H1 (cell line): ENCODE data around the gene ZNF25. TPM values are rescaled to one million over a fixed set of nuclear protein-coding genes. Genes with fewer than 3 reads are reported as not detected.

Source experiments
- CTCF ChIA-PET: fragments of 300-600 bp; sonication (Branson Sonifier 250); formaldehyde crosslinking; loops from one replicate; lab custom pipeline; 2021; ENCODE audit not compliant: partially characterized antibody; lab: Charles Lee
- POLR2A ChIA-PET: fragments of 300-600 bp; sonication (Branson Sonifier 250); formaldehyde crosslinking; loops from one replicate; lab custom pipeline; 2021; ENCODE audit warnings: inconsistent platforms; ENCODE audit not compliant: partially characterized antibody; lab: Charles Lee
- DNase-seq, 2 experiments: peaks; one replicate each; pipeline versions ENCODE4 v3.0.0 to v3.0.0-alpha.2; 2010 to 2022; ENCODE audit warnings: low spot score in 2 of 2, low read depth in 1 of 2, mixed read lengths in 1 of 2
- FAIRE-seq: peaks from 2 replicates; lab custom pipeline; 2011; peaks lifted over from hg19 to GRCh38; lab: Jason Lieb, UNC
- H2AFZ ChIP-seq: 2 replicates; pipeline ENCODE4 v1.8.1; 2012; ENCODE audit warnings: low read length, inconsistent platforms
- H2AK5ac ChIP-seq: 2 replicates; pipeline ENCODE4 v1.6.1; 2013; ENCODE audit warnings: low read depth, low read length
- H2BK120ac ChIP-seq: replicated peaks from 2 replicates; pipeline ENCODE3; 2013; ENCODE audit warnings: low read depth, low read length, inconsistent platforms
- H2BK12ac ChIP-seq: 2 replicates; pipeline ENCODE4 v1.6.1; 2013; ENCODE audit warnings: low read depth, low read length
- H2BK15ac ChIP-seq: 2 replicates; pipeline ENCODE4 v1.6.1; 2013; ENCODE audit warnings: low read length
- H2BK20ac ChIP-seq: 2 replicates; pipeline ENCODE4 v1.6.1; 2013; ENCODE audit warnings: low read length
- H2BK5ac ChIP-seq: 2 replicates; pipeline ENCODE4 v1.6.1; 2013; ENCODE audit warnings: low read depth, low read length
- H3K14ac ChIP-seq: 2 replicates; pipeline ENCODE4 v1.6.1; 2013; ENCODE audit warnings: inconsistent platforms; ENCODE audit not compliant: insufficient read length
- H3K18ac ChIP-seq: 2 replicates; pipeline ENCODE4 v1.6.1; 2013; ENCODE audit warnings: low read length; ENCODE audit errors: extremely low read depth
- H3K23ac ChIP-seq: 2 replicates; pipeline ENCODE4 v1.6.1; 2013; ENCODE audit warnings: inconsistent platforms; ENCODE audit not compliant: insufficient read length
- H3K23me2 ChIP-seq: 2 replicates; pipeline ENCODE4 v1.6.1; 2013; ENCODE audit warnings: low read depth, low read length
- H3K27ac ChIP-seq: 2 replicates; pipeline ENCODE4 v1.6.1; 2011; ENCODE audit warnings: low read depth, low read length, inconsistent platforms
- H3K27me3 ChIP-seq, 4 experiments: replicated peaks in 1 of 4; 1 replicate in 1 of 4; 2 replicates in 3 of 4; pipeline versions ENCODE4 v1.6.1 to v1.8.1; 2011 to 2013; ENCODE audit warnings: low read length in 3 of 4, mild to moderate bottlenecking in 3 of 4, inconsistent platforms in 2 of 4, mixed read lengths in 2 of 4, moderate library complexity in 1 of 4; ENCODE audit not compliant: control insufficient read depth in 3 of 4, insufficient read depth in 3 of 4; ENCODE audit errors: extremely low read depth in 1 of 4
- H3K36me3 ChIP-seq, 4 experiments: 2 replicates each; pipeline versions ENCODE4 v1.6.1 to v1.8.1; 2011 to 2013; ENCODE audit warnings: mild to moderate bottlenecking in 4 of 4, low read length in 3 of 4, moderate library complexity in 2 of 4, control low read depth in 1 of 4, inconsistent platforms in 1 of 4; ENCODE audit not compliant: insufficient read depth in 4 of 4, control insufficient read depth in 2 of 4
- H3K4ac ChIP-seq: replicated peaks from 2 replicates; pipeline ENCODE3; 2013; ENCODE audit warnings: low read length, low read depth, mixed read lengths, inconsistent platforms; ENCODE audit not compliant: insufficient read length
- H3K4me1 ChIP-seq, 4 experiments: replicated peaks in 1 of 4; 1 replicate in 1 of 4; 2 replicates in 3 of 4; pipeline versions ENCODE4 v1.6.1 to v1.8.1; 2011 to 2013; ENCODE audit warnings: low read length in 3 of 4, inconsistent platforms in 2 of 4, mixed read lengths in 1 of 4; ENCODE audit not compliant: insufficient read depth in 4 of 4, control insufficient read depth in 3 of 4
- H3K4me2 ChIP-seq, 2 experiments: 2 replicates each; pipeline versions ENCODE4 v1.6.1 to v1.8.1; 2011 to 2013; ENCODE audit warnings: low read depth in 2 of 2, low read length in 2 of 2, control low read depth in 1 of 2, inconsistent platforms in 1 of 2, mild to moderate bottlenecking in 1 of 2; ENCODE audit not compliant: insufficient read depth in 1 of 2
- H3K4me3 ChIP-seq, 4 experiments: fragments of 200-600, 300-600 bp in 1 of 4; sonication (generic), shearing (Covaris generic), sonication (Bioruptor Twin) in 1 of 4; 2 replicates each; pipeline versions ENCODE4 v1.5.1 to v1.8.1; 2011 to 2016; ENCODE audit warnings: low read length in 4 of 4, low read depth in 3 of 4, control low read depth in 2 of 4, inconsistent platforms in 2 of 4, mild to moderate bottlenecking in 2 of 4, mixed read lengths in 1 of 4, moderate library complexity in 1 of 4; ENCODE audit not compliant: insufficient read depth in 2 of 4; ENCODE audit errors: extremely low read depth in 1 of 4
- H3K56ac ChIP-seq: replicated peaks from 2 replicates; pipeline ENCODE3; 2013; ENCODE audit warnings: low read depth, mild to moderate bottlenecking, mixed read lengths, low read length, inconsistent platforms; ENCODE audit not compliant: insufficient read length
- H3K79me1 ChIP-seq: 2 replicates; pipeline ENCODE4 v1.6.1; 2013; ENCODE audit warnings: low read depth, low read length, control low read depth
- H3K79me2 ChIP-seq, 2 experiments: 2 replicates each; pipeline versions ENCODE4 v1.6.1 to v1.8.1; 2012 to 2013; ENCODE audit warnings: low read length in 2 of 2, mild to moderate bottlenecking in 2 of 2, inconsistent platforms in 1 of 2; ENCODE audit not compliant: insufficient read depth in 2 of 2, control insufficient read depth in 1 of 2
- H3K9ac ChIP-seq, 4 experiments: replicated peaks in 1 of 4; 1 replicate in 1 of 4; 2 replicates in 3 of 4; pipeline versions ENCODE4 v1.6.1 to v1.8.1; 2011 to 2013; ENCODE audit warnings: low read depth in 3 of 4, low read length in 3 of 4, control low read depth in 2 of 4, mild to moderate bottlenecking in 2 of 4, moderate library complexity in 2 of 4, inconsistent platforms in 1 of 4; ENCODE audit errors: extremely low read depth in 1 of 4
- H3K9me3 ChIP-seq, 2 experiments: 2 replicates each; pipeline versions ENCODE4 v1.6.1 to v1.8.1; 2012 to 2013; ENCODE audit warnings: mild to moderate bottlenecking in 2 of 2, moderate library complexity in 2 of 2, control low read depth in 1 of 2, inconsistent platforms in 1 of 2, low read depth in 1 of 2, low read length in 1 of 2, mixed read lengths in 1 of 2; ENCODE audit not compliant: insufficient read depth in 2 of 2
- H4K20me1 ChIP-seq, 2 experiments: replicated peaks in 1 of 2; 2 replicates each; pipeline versions ENCODE3 to v1.8.1; 2011 to 2013; ENCODE audit warnings: inconsistent platforms in 2 of 2, low read length in 2 of 2, mild to moderate bottlenecking in 1 of 2; ENCODE audit not compliant: insufficient read depth in 2 of 2, control insufficient read depth in 1 of 2
- H4K5ac ChIP-seq: 2 replicates; pipeline ENCODE4 v1.6.1; 2013; ENCODE audit warnings: low read length, low read depth, mixed read lengths, inconsistent platforms; ENCODE audit not compliant: insufficient read length
- H4K8ac ChIP-seq: 2 replicates; pipeline ENCODE4 v1.8.0; 2013; ENCODE audit warnings: mild to moderate bottlenecking, moderate library complexity, low read length, inconsistent platforms; ENCODE audit not compliant: insufficient read depth; ENCODE audit errors: extremely low read depth
- H4K91ac ChIP-seq: replicated peaks from 2 replicates; pipeline ENCODE3; 2013; ENCODE audit warnings: low read length, mixed read lengths, inconsistent platforms; ENCODE audit not compliant: insufficient read length
- ATF2 ChIP-seq: IDR thresholded peaks from 2 replicates; pipeline ENCODE4 v1.6.1; 2012; ENCODE audit warnings: low read length, inconsistent platforms
- ATF3 ChIP-seq: IDR thresholded peaks from 2 replicates; pipeline ENCODE4 v1.6.1; 2011; ENCODE audit warnings: low read depth, mild to moderate bottlenecking, low read length; ENCODE audit not compliant: insufficient read depth
- CHD2 ChIP-seq: IDR thresholded peaks from 2 replicates; pipeline ENCODE4 v1.6.1; 2012; ENCODE audit warnings: low read length, improper control_type of control experiment
- EP300 ChIP-seq, 2 experiments: IDR thresholded peaks; 1 replicate in 1 of 2; 2 replicates in 1 of 2; pipeline ENCODE4 v1.6.1; 2011 to 2012; ENCODE audit warnings: low read depth in 2 of 2, low read length in 2 of 2, mild to moderate bottlenecking in 2 of 2, borderline replicate concordance in 1 of 2, inconsistent platforms in 1 of 2, moderate library complexity in 1 of 2
- GABPA ChIP-seq: IDR thresholded peaks from 2 replicates; pipeline ENCODE4 v1.6.1; 2011; ENCODE audit warnings: mild to moderate bottlenecking, low read length, moderate library complexity, borderline replicate concordance; ENCODE audit not compliant: insufficient read depth
- SAP30 ChIP-seq: fragments of 300-600 bp; sonication (generic); IDR thresholded peaks from 2 replicates; pipeline ENCODE4 v1.7.1; 2012; ENCODE audit warnings: low read length, moderate library complexity, mild to moderate bottlenecking, inconsistent platforms; ENCODE audit not compliant: insufficient read depth, insufficient replicate concordance
- WGBS, 2 experiments: shearing (Covaris generic) in 1 of 2; methylation state at CpG; one replicate each; pipeline versions ENCODE4 v1.1.6 to v1.1.7; 2013 to 2015; ENCODE audit warnings: low lambda C conversion rate in 2 of 2, mixed read lengths in 2 of 2, inconsistent platforms in 1 of 2, low coverage in 1 of 2, missing lambda C conversion rate in 1 of 2; ENCODE audit not compliant: insufficient replicate concordance in 2 of 2, insufficient coverage in 1 of 2, insufficient read length in 1 of 2; ENCODE audit errors: extremely low coverage in 1 of 2, missing lambda C conversion rate in 1 of 2; 5-methylcytosine and 5-hydroxymethylcytosine counted together
- polyA plus RNA-seq, 7 experiments: library from polyadenylated mRNA; depleted of rRNA in 3 of 7; stranded (reverse) in 5 of 7; unstranded in 2 of 7; fragments of >200 nt in 5 of 7; fragments of 200-250 nt in 2 of 7; gene quantifications; 1 replicate in 5 of 7; 2 replicates in 1 of 7; 4 replicates in 1 of 7; pipeline versions ENCODE4 v1.2.1 to v1.2.3, GENCODE V29; 2011 to 2013; ENCODE audit warnings: missing spikeins in 2 of 7, mixed read lengths in 2 of 7
- total RNA-seq: library from RNA; stranded (reverse); fragmentation: NEBNext Ultra II Directional; extraction: Animal tissue kit (Norgen Biotek cat#: 25700); gene quantifications from 2 replicates; pipeline ENCODE4 v1.2.1, GENCODE V29; 2021

The ZNF25 gene
- total and polyA plus RNA-seq, 2 of the 8 experiments (the other 6 are each of a cell fraction or from before 2014, with no cell fraction given): 0.17 to 1.3 TPM

- H4K5ac ChIP-seq: no peak overlapping the region
- H3K23ac ChIP-seq: no peak overlapping the region
- no peak overlapping the region for H2BK120ac ChIP-seq
- H2AK5ac ChIP-seq: no peak overlapping the region
- H3K27ac ChIP-seq: no peak overlapping the region
- H3K23me2 ChIP-seq: no peaks in the 10 kb centered on the region
- H3K36me3 ChIP-seq: no peaks in the 10 kb centered on the region
- peak overlapping the region; percentile 99; the same call in 1 of the 2 replicates for H2AFZ ChIP-seq
- no peak overlapping the region for H4K8ac ChIP-seq
- H3K4me2 ChIP-seq: peak overlapping the region; percentile 2 to 71; a peak in 3 of 4 replicates
- no peak overlapping the region for H2BK20ac ChIP-seq
- no peak overlapping the region for H3K4ac ChIP-seq
- no peak overlapping the region for H3K9ac ChIP-seq
- no peak overlapping the region for H3K56ac ChIP-seq
- H3K9me3 ChIP-seq: peaks cover 4 to 10% of the 10 kb centered on the region in 2 experiments; a peak in 3 of 4 replicates
- no peak overlapping the region for H3K14ac ChIP-seq
- no peak overlapping the region for H2BK12ac ChIP-seq
- H3K4me1 ChIP-seq: no peaks in the 10 kb centered on the region
- TF ChIP-seq ATF3: no peak
- no peak for TF ChIP-seq SAP30
- TF ChIP-seq GABPA: no peak
- TF ChIP-seq ATF2: no peak
- TF ChIP-seq EP300 (IDR thresholded peaks at IDR 0.05; ENCODE audit: borderline replicate concordance in 1 of 2, low read depth in 2 of 2, low read length in 2 of 2): no peak
- TF ChIP-seq CHD2: no peak
- H2BK15ac ChIP-seq: no peak overlapping the region
- H3K4me3 ChIP-seq: peak overlapping the region in 1 of 4 experiments; percentile 25; a peak in 2 of 8 replicates
- no peaks in the 10 kb centered on the region for H3K27me3 ChIP-seq
- no peak overlapping the region for H3K18ac ChIP-seq
- H3K79me2 ChIP-seq: no peaks in the 10 kb centered on the region
- H2BK5ac ChIP-seq: no peak overlapping the region
- FAIRE-seq: no peak
- no peaks in the 10 kb centered on the region for H4K20me1 ChIP-seq
- no peak for DNase-seq
- POLR2A ChIA-PET: interaction anchor here (1.0 kb wide), 1 partner anchor 33 kb away, joined by 6 read pairs; the partner anchor contains the start of gene ZNF33A
- CTCF ChIA-PET: interaction anchor here (0.8 to 1.6 kb wide), 7 partner anchors 13 to 135 kb away, joined by 3 to 8 read pairs (median 4); partner anchors contain the start of gene ZNF33A
- no peaks in the 10 kb centered on the region for H3K79me1 ChIP-seq
- H4K91ac ChIP-seq: no peak overlapping the region
- whole genome bisulfite sequencing, 2 experiments: 53% methylated on average over 9 of the region's 9 CpGs; no CpG with 5 or more reads in 1 of the 2 experiments
Observed at GRCh38 chr10:37976880-37977203, 395 bp upstream of the ZNF25 start.
